Prostate gland (tissue), 2 donors: Measurements from ENCODE around the gene ZBTB39. TPM values are rescaled to one million over a fixed set of nuclear protein-coding genes. Genes with fewer than 3 reads are reported as not detected.

Experiments used
- DNase-seq: peaks from one replicate; pipeline ENCODE4 v3.0.0-alpha.2; 2019; ENCODE audit warnings: low spot score
- H3K27ac ChIP-seq, 2 donors: fragments of 200-600 bp; sonication (generic); 2 replicates each; pipeline ENCODE4 v1.5.1; 2017 to 2019
- H3K27me3 ChIP-seq: fragments of 200-600 bp; sonication (generic); replicated peaks from 2 replicates; pipeline ENCODE4 v1.5.1; 2019; ENCODE audit not compliant: insufficient read depth
- H3K36me3 ChIP-seq, 2 donors: fragments of 200-600 bp; sonication (generic); 1 replicate in 1 of 2; 2 replicates in 1 of 2; pipeline versions ENCODE4 v1.5.1 to v1.8.1; 2017 to 2019
- H3K4me1 ChIP-seq: fragments of 200-600 bp; sonication (generic); replicated peaks from 2 replicates; pipeline ENCODE4 v1.5.1; 2019
- H3K4me3 ChIP-seq, 2 donors: fragments of 200-600 bp; sonication (generic); 2 replicates each; pipeline ENCODE4 v1.5.1; 2017 to 2019
- H3K9me3 ChIP-seq: fragments of 200-600 bp; sonication (generic); 2 replicates; pipeline ENCODE4 v1.5.1; 2017
- CTCF ChIP-seq, 4 experiments: fragments of 200-600 bp in 2 of 4; fragments of 450-650 bp in 2 of 4; sonication (generic) in 2 of 4; IDR thresholded peaks; 1 replicate in 3 of 4; 2 replicates in 1 of 4; pipeline ENCODE4 v1.5.1; 2016 to 2019; ENCODE audit warnings: antibody characterized with exemption in 4 of 4, mild to moderate bottlenecking in 2 of 4, moderate library complexity in 2 of 4
- POLR2A ChIP-seq: fragments of 450-650 bp; IDR thresholded peaks from one replicate; pipeline ENCODE4 v1.6.1; 2016; ENCODE audit warnings: antibody characterized with exemption, mild to moderate bottlenecking
- POLR2AphosphoS5 ChIP-seq: sonication (generic); formaldehyde crosslinking; IDR thresholded peaks from one replicate; pipeline ENCODE4 v1.6.1; 2017; ENCODE audit warnings: antibody characterized with exemption
- WGBS: methylation state at CpG from one replicate; pipeline ENCODE4 v1.1.5; 2018; 5-methylcytosine and 5-hydroxymethylcytosine counted together
- intact Hi-C: fragments of 100-400 bp; cut with DNase I; formaldehyde crosslinking; loops from one replicate; pipeline ENCODE4 v1.14.2; 2022
- total RNA-seq, 2 donors: library from RNA; depleted of rRNA; stranded (reverse); fragments of >200 nt; gene quantifications; one replicate each; pipeline ENCODE4 v1.1.0, GENCODE V29; 2016

The ZBTB39 gene
- total RNA-seq, 2 donors from 2014 or later, result 5.8 to 15.6 TPM

GRCh38 chr12:56958422-56958821 is 47.9 kb downstream of the ZBTB39 start:
- Histone ChIP-seq H3K4me3 (no peak overlapping the region), H3K9me3 (no peaks in the 10 kb centered on the region), H3K4me1 (no peaks in the 10 kb centered on the region), H3K27me3 (no peaks in the 10 kb centered on the region), H3K27ac (peak overlapping the region in 1 of 2 donors; percentile 24), H3K36me3 (no peaks in the 10 kb centered on the region)
- no peak for DNase-seq
- no peak for TF ChIP-seq CTCF (IDR thresholded peaks at IDR 0.05)
- no peak for TF ChIP-seq POLR2A
- TF ChIP-seq POLR2AphosphoS5, result no peak
- WGBS, result 86% methylated on average over 2 of the region's 2 CpGs
- intact Hi-C loops, result no loop called here

GRCh38 chr12:56957229-56958052 is 48.9 kb downstream of the ZBTB39 start, which contains the start of gene RDH16:
TSS of gene RDH16 (minus strand) at chr12:56957608. CDS start at chr12:56957462, 146 bp downstream.
- Histone ChIP-seq H3K36me3 (no peaks in the 10 kb centered on the region), H3K9me3 (no peaks in the 10 kb centered on the region), H3K27me3 (no peaks in the 10 kb centered on the region), H3K4me3 (no peak within 1 kb of the TSS), H3K4me1 (no peaks in the 10 kb centered on the region), H3K27ac (peak within 1 kb of the TSS in 1 of 2 donors; percentile 18)
- peak; percentile 71 for TF ChIP-seq POLR2AphosphoS5
- TF ChIP-seq POLR2A, result no peak
- intact Hi-C loops, result no loop called here
- WGBS, result 46% methylated on average over 10 of the region's 10 CpGs
- peak; percentile 81 for DNase-seq

- 54% methylated on average over 2 of the region's 2 CpGs for WGBS
- peak; percentile 42 for DNase-seq
- H3K9me3 ChIP-seq, result no peaks in the 10 kb centered on the region
- intact Hi-C loops, result no loop called here
- H3K36me3 ChIP-seq, result no peaks in the 10 kb centered on the region
- no peak overlapping the region for H3K27ac ChIP-seq
- no peaks in the 10 kb centered on the region for H3K27me3 ChIP-seq
- no peaks in the 10 kb centered on the region for H3K4me1 ChIP-seq
- TF ChIP-seq POLR2A, result no peak
- peak; percentile 46 for TF ChIP-seq POLR2AphosphoS5
- no peak for TF ChIP-seq CTCF (IDR thresholded peaks at IDR 0.05)
- H3K4me3 ChIP-seq, result no peak overlapping the region
Observed at GRCh38 chr12:56955631-56956256, 50.6 kb downstream of the ZBTB39 start.

GRCh38 chr12:56954958-56955355 is 51.4 kb downstream of the ZBTB39 start:
- TF ChIP-seq POLR2A (no peak), POLR2AphosphoS5 (no peak), CTCF (IDR thresholded peaks at IDR 0.05) (no peak)
- no peaks in the 10 kb centered on the region for H3K36me3 ChIP-seq
- no peak overlapping the region for H3K4me3 ChIP-seq
- no peaks in the 10 kb centered on the region for H3K4me1 ChIP-seq
- H3K9me3 ChIP-seq, result no peaks in the 10 kb centered on the region
- DNase-seq, result no peak
- H3K27ac ChIP-seq, result no peak overlapping the region
- intact Hi-C loops, result no loop called here
- 91% methylated on average over 6 of the region's 6 CpGs for WGBS
- no peaks in the 10 kb centered on the region for H3K27me3 ChIP-seq

- H3K4me3 ChIP-seq, result no peak overlapping the region
- H3K36me3 ChIP-seq, result no peaks in the 10 kb centered on the region
- no peaks in the 10 kb centered on the region for H3K27me3 ChIP-seq
- 90% methylated on average over 6 of the region's 6 CpGs for WGBS
- H3K9me3 ChIP-seq, result no peaks in the 10 kb centered on the region
- TF ChIP-seq CTCF (IDR thresholded peaks at IDR 0.05) (no peak), POLR2A (no peak), POLR2AphosphoS5 (no peak)
- H3K27ac ChIP-seq, result no peak overlapping the region
- no peak for DNase-seq
- no peaks in the 10 kb centered on the region for H3K4me1 ChIP-seq
- intact Hi-C loops, result no loop called here
Observed at GRCh38 chr12:56954057-56954957, 52.0 kb downstream of the ZBTB39 start.
